Measurements from ENCODE around the gene CYGB.
"Not testable (repeated sequence)": the region's sequence is repeated elsewhere in the genome, so short reads cannot be mapped to it uniquely, and the experiment has no call there.

CYGB gene

DNA sequence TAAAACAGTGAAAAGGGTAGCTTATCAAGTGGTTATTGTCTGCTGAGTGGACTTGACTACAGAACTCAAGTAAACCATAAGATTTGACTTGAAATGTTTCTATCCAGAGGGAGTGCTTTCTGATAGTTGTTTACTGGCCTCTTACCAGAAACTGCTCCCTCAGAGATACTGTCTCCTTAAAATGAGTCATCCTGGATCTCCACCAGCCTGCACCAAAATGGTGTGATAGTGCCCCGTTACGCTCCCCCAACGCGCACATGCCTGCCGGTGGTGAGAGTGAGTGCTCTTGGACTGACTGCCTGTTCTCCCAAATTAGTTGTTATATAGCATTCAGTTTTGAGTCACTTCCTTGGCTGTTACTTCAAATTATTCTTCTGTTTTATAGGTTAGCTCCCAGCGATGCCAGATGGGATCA lies 25.2 kb upstream of the CYGB start:
- TF ChIP-seq, protein P1, sequence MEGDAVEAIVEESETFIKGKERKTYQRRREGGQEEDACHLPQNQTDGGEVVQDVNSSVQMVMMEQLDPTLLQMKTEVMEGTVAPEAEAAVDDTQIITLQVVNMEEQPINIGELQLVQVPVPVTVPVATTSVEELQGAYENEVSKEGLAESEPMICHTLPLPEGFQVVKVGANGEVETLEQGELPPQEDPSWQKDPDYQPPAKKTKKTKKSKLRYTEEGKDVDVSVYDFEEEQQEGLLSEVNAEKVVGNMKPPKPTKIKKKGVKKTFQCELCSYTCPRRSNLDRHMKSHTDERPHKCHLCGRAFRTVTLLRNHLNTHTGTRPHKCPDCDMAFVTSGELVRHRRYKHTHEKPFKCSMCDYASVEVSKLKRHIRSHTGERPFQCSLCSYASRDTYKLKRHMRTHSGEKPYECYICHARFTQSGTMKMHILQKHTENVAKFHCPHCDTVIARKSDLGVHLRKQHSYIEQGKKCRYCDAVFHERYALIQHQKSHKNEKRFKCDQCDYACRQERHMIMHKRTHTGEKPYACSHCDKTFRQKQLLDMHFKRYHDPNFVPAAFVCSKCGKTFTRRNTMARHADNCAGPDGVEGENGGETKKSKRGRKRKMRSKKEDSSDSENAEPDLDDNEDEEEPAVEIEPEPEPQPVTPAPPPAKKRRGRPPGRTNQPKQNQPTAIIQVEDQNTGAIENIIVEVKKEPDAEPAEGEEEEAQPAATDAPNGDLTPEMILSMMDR (IDR thresholded peaks at IDR 0.05; ENCODE audit: control insufficient read depth, insufficient read depth, low read depth, low read length, missing control alignments), result no peak
- DNase-seq (ENCODE audit: low read depth), result peak; percentile 82
- H3K4me3 ChIP-seq (ENCODE audit: control insufficient read depth, low read depth, low read length), result no peak overlapping the region

- TF ChIP-seq, protein P1 (IDR thresholded peaks at IDR 0.05; ENCODE audit: control insufficient read depth, insufficient read depth, low read depth, low read length, missing control alignments), result no peak
- DNase-seq (ENCODE audit: low read depth), result no peak
- H3K4me3 ChIP-seq (ENCODE audit: control insufficient read depth, low read depth, low read length), result no peak overlapping the region
Observed at GRCh38 chr17:76561799-76562268, 24.3 kb upstream of the CYGB start.

- TF ChIP-seq, protein P1 (IDR thresholded peaks at IDR 0.05; ENCODE audit: control insufficient read depth, insufficient read depth, low read depth, low read length, missing control alignments), result no peak
- no peak overlapping the region for H3K4me3 ChIP-seq (ENCODE audit: control insufficient read depth, low read depth, low read length)
- no peak for DNase-seq (ENCODE audit: low read depth)
Observed at GRCh38 chr17:76561332-76561731, 23.8 kb upstream of the CYGB start.

DNA sequence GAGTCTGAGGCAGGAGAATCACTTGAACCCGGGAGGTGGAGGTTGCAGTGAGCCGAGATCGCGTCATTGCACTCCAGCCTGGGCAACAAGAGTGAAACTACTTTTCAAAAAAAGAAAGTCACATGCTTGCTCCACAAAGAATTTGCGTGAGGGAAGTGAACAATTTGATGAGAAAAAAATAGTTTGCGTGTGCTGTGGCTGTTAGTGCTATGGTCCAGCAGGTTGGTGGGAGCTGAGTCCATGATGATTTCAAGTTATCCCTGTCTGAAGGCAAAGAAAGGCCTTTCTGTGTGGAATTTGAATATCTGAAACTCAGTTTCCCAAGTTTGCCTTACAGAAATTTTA lies 23.3 kb upstream of the CYGB start:
- H3K4me3 ChIP-seq (ENCODE audit: control insufficient read depth, low read depth, low read length), result no peak overlapping the region
- TF ChIP-seq, protein P1 (IDR thresholded peaks at IDR 0.05; ENCODE audit: control insufficient read depth, insufficient read depth, low read depth, low read length, missing control alignments), result no peak
- no peak for DNase-seq (ENCODE audit: low read depth)

- no peak overlapping the region; the same call in 1 of the 2 replicates for H3K4me3 ChIP-seq (ENCODE audit: control insufficient read depth, low read depth, low read length)
- TF ChIP-seq, protein P1 (IDR thresholded peaks at IDR 0.05; ENCODE audit: control insufficient read depth, insufficient read depth, low read depth, low read length, missing control alignments), result no peak
- no peak for DNase-seq (ENCODE audit: low read depth)
Observed at GRCh38 chr17:76560036-76560876, 22.7 kb upstream of the CYGB start.

GRCh38 chr17:76559460-76559859 lies 22.0 kb upstream of the CYGB start:
- DNase-seq (ENCODE audit: low read depth), result not testable (repeated sequence)
- peak overlapping the region; percentile 85; the same call in 1 of the 2 replicates for H3K4me3 ChIP-seq (ENCODE audit: control insufficient read depth, low read depth, low read length)
